IMR-90 (cell line): Measurements from ENCODE around the gene RTL5. TPM values are rescaled to one million over a fixed set of nuclear protein-coding genes. Genes with fewer than 3 reads are reported as not detected.

Experiments
- ATAC-seq: fragments of 200-7000 bp; cut with Tn5 transposase; 2 replicates; pipeline ENCODE4 v1.9.1; 2020; ENCODE audit warnings: low read depth, mild to moderate bottlenecking, moderate library complexity
- BruUV-seq: library from RNA; stranded (reverse); fragments of 400-500 nt; replicated peaks from 2 replicates; lab custom pipeline; 2021; lab: Mats Ljungman, UMichigan
- CTCF ChIA-PET: fragments of 300-600 bp; formaldehyde crosslinking; extraction: SDS; loops from one replicate; lab custom pipeline; 2021; ENCODE audit warnings: antibody characterized with exemption; lab: Yijun Ruan, JAX
- POLR2A ChIA-PET: fragments of 300-600 bp; sonication (Branson Sonifier 250); formaldehyde crosslinking; loops from one replicate; lab custom pipeline; 2022; ENCODE audit warnings: antibody characterized with exemption; ENCODE audit not compliant: unreplicated experiment; lab: Charles Lee
- DNase-seq: peaks from one replicate; pipeline ENCODE4 v3.0.0; 2013
- H2AFZ ChIP-seq: replicated peaks from 2 replicates; pipeline ENCODE3; 2013; ENCODE audit warnings: low read length, mild to moderate bottlenecking; ENCODE audit not compliant: poor library complexity
- H2AK5ac ChIP-seq: 2 replicates; pipeline ENCODE4 v1.6.1; 2013; ENCODE audit warnings: low read depth, low read length, inconsistent platforms
- H2AK9ac ChIP-seq: replicated peaks from 2 replicates; pipeline ENCODE3; 2013; ENCODE audit warnings: mild to moderate bottlenecking, low read depth, low read length, moderate library complexity; ENCODE audit not compliant: poor library complexity
- H2BK120ac ChIP-seq: 2 replicates; pipeline ENCODE4 v1.6.1; 2013; ENCODE audit warnings: low read depth, low read length, inconsistent platforms
- H2BK15ac ChIP-seq: 3 replicates; pipeline ENCODE4 v1.6.1; 2013; ENCODE audit warnings: low read depth, low read length, inconsistent platforms
- H2BK20ac ChIP-seq: 2 replicates; pipeline ENCODE4 v1.6.1; 2013; ENCODE audit warnings: low read depth, mild to moderate bottlenecking, inconsistent platforms, low read length, moderate library complexity
- H2BK5ac ChIP-seq: 2 replicates; pipeline ENCODE4 v1.6.1; 2013; ENCODE audit warnings: mild to moderate bottlenecking, low read depth, low read length, inconsistent platforms; ENCODE audit not compliant: poor library complexity, severe bottlenecking
- H3K14ac ChIP-seq: replicated peaks from 2 replicates; pipeline ENCODE4 v1.6.1; 2013; ENCODE audit warnings: low read depth, low read length, inconsistent platforms
- H3K18ac ChIP-seq: 2 replicates; pipeline ENCODE4 v1.6.1; 2013; ENCODE audit warnings: low read depth, low read length, control low read depth
- H3K23ac ChIP-seq: 2 replicates; pipeline ENCODE4 v1.6.1; 2013; ENCODE audit warnings: low read depth, low read length, inconsistent platforms
- H3K27ac ChIP-seq: 2 replicates; pipeline ENCODE4 v1.5.1; 2013; ENCODE audit warnings: mild to moderate bottlenecking, control low read depth, low read length; ENCODE audit not compliant: insufficient read depth
- H3K27me3 ChIP-seq: 2 replicates; pipeline ENCODE4 v1.6.1; 2013; ENCODE audit warnings: low read length; ENCODE audit not compliant: control insufficient read depth, insufficient read depth
- H3K36me3 ChIP-seq: 2 replicates; pipeline ENCODE4 v1.6.1; 2013; ENCODE audit warnings: low read length, mixed read lengths; ENCODE audit not compliant: control insufficient read depth, insufficient read depth
- H3K4ac ChIP-seq: 2 replicates; pipeline ENCODE4 v1.6.1; 2013; ENCODE audit warnings: low read depth, low read length, inconsistent platforms
- H3K4me1 ChIP-seq: 2 replicates; pipeline ENCODE4 v1.6.1; 2013; ENCODE audit warnings: low read length, mixed read lengths; ENCODE audit not compliant: control insufficient read depth, insufficient read depth
- H3K4me2 ChIP-seq: 2 replicates; pipeline ENCODE4 v1.6.1; 2013; ENCODE audit warnings: low read depth, mild to moderate bottlenecking, control low read depth, low read length, moderate library complexity
- H3K4me3 ChIP-seq: 2 replicates; pipeline ENCODE4 v1.5.1; 2013; ENCODE audit warnings: low read depth, mild to moderate bottlenecking, control low read depth, low read length, moderate library complexity; ENCODE audit not compliant: insufficient read depth
- H3K56ac ChIP-seq: 2 replicates; pipeline ENCODE4 v1.6.1; 2013; ENCODE audit warnings: low read length, inconsistent platforms; ENCODE audit not compliant: insufficient read depth; ENCODE audit errors: extremely low read depth
- H3K79me1 ChIP-seq, 2 experiments: 2 replicates each; pipeline ENCODE4 v1.6.1; 2013; ENCODE audit warnings: low read length in 2 of 2, inconsistent platforms in 1 of 2, low read depth in 1 of 2
- H3K9ac ChIP-seq: 2 replicates; pipeline ENCODE4 v1.6.1; 2013; ENCODE audit warnings: low read depth, low read length, control low read depth
- H3K9me1 ChIP-seq: 2 replicates; pipeline ENCODE4 v1.6.1; 2013; ENCODE audit warnings: low read length, inconsistent platforms; ENCODE audit not compliant: insufficient read depth
- H3K9me3 ChIP-seq: 2 replicates; pipeline ENCODE4 v1.6.1; 2013; ENCODE audit warnings: low read length; ENCODE audit not compliant: control insufficient read depth, insufficient read depth
- H4K20me1 ChIP-seq: 2 replicates; pipeline ENCODE4 v1.6.1; 2013; ENCODE audit warnings: low read length, inconsistent platforms; ENCODE audit not compliant: insufficient read depth
- H4K5ac ChIP-seq: 2 replicates; pipeline ENCODE4 v1.6.1; 2013; ENCODE audit warnings: mild to moderate bottlenecking, low read depth, low read length, control low read depth
- H4K8ac ChIP-seq, 2 experiments: 2 replicates each; pipeline ENCODE4 v1.6.1; 2013; ENCODE audit warnings: low read depth in 2 of 2, low read length in 2 of 2, control low read depth in 1 of 2, inconsistent platforms in 1 of 2
- H4K91ac ChIP-seq: 2 replicates; pipeline ENCODE4 v1.6.1; 2013; ENCODE audit warnings: low read depth, low read length, inconsistent platforms; ENCODE audit not compliant: insufficient read depth
- CEBPB ChIP-seq: IDR thresholded peaks from 2 replicates; pipeline ENCODE4 v1.6.1; 2012; ENCODE audit warnings: low read depth, low read length, improper control_type of control experiment
- CHD1 ChIP-seq: IDR thresholded peaks from 2 replicates; pipeline ENCODE4 v1.6.1; 2012; ENCODE audit warnings: low read depth, low read length, improper control_type of control experiment
- FOS ChIP-seq: fragments of 150-350 bp; IDR thresholded peaks from 2 replicates; pipeline ENCODE4 v1.6.1; 2016; ENCODE audit warnings: low read depth, low read length
- MAFK ChIP-seq: IDR thresholded peaks from 2 replicates; pipeline ENCODE4 v1.6.1; 2012; ENCODE audit warnings: low read depth, low read length, improper control_type of control experiment
- MAZ ChIP-seq: IDR thresholded peaks from 2 replicates; pipeline ENCODE4 v1.6.1; 2012; ENCODE audit warnings: low read depth, mild to moderate bottlenecking, low read length, improper control_type of control experiment, moderate library complexity, borderline replicate concordance
- MXI1 ChIP-seq: IDR thresholded peaks from 2 replicates; pipeline ENCODE4 v1.6.1; 2012; ENCODE audit warnings: low read depth, mild to moderate bottlenecking, low read length, moderate library complexity, borderline replicate concordance
- NFE2L2 ChIP-seq: fragments of 150-350 bp; IDR thresholded peaks from 2 replicates; pipeline ENCODE4 v1.6.1; 2016; ENCODE audit warnings: low read depth, mild to moderate bottlenecking, low read length
- POLR2A ChIP-seq: IDR thresholded peaks from 2 replicates; pipeline ENCODE4 v1.6.1; 2012; ENCODE audit warnings: mild to moderate bottlenecking, low read depth, low read length
- RCOR1 ChIP-seq: IDR thresholded peaks from 2 replicates; pipeline ENCODE4 v1.6.1; 2012; ENCODE audit warnings: mild to moderate bottlenecking, low read length, improper control_type of control experiment; ENCODE audit not compliant: insufficient replicate concordance
- RFX5 ChIP-seq: IDR thresholded peaks from 2 replicates; pipeline ENCODE4 v1.8.0; 2012; ENCODE audit warnings: low read depth, mild to moderate bottlenecking, low read length, moderate library complexity
- SMC3 ChIP-seq: fragments of 150-350 bp; IDR thresholded peaks from 2 replicates; pipeline ENCODE4 v1.6.1; 2016; ENCODE audit warnings: low read depth, mild to moderate bottlenecking, antibody characterized with exemption, low read length, moderate library complexity
- WGBS, 2 experiments: methylation state at CpG; one replicate each; pipeline versions ENCODE4 v1.1.5 to v1.1.7; 2013; ENCODE audit warnings: missing lambda C conversion rate in 2 of 2; ENCODE audit not compliant: insufficient read length in 1 of 2; ENCODE audit errors: extremely low coverage in 2 of 2; 5-methylcytosine and 5-hydroxymethylcytosine counted together
- dilution Hi-C: fragments of 300-500 bp; cut with HindIII; formaldehyde crosslinking; loops from one replicate; pipeline ENCODE4 v1.14.3; 2018; ENCODE audit warnings: low sequenced_read_pairs; ENCODE audit not compliant: unreplicated experiment
- in situ Hi-C: fragments of 300-500 bp; cut with MboI; formaldehyde crosslinking; loops from 3 replicates; pipeline ENCODE4 v1.14.3; 2019; ENCODE audit warnings: low sequenced_read_pairs, inconsistent platforms, mixed read lengths
- intact Hi-C: fragments of 100-400 bp; cut with micrococcal nuclease; formaldehyde crosslinking; loops from 2 replicates; pipeline ENCODE4 v1.10.0; 2022
- polyA plus RNA-seq, 3 experiments: library from polyadenylated mRNA; depleted of rRNA; stranded (reverse); fragments of >200 nt; gene quantifications; 2 replicates each; pipeline ENCODE4 v1.2.3, GENCODE V29; 2012; ENCODE audit warnings: low replicate concordance in 1 of 3
- total RNA-seq: library from RNA; depleted of rRNA; stranded (reverse); fragments of >200 nt; gene quantifications from 2 replicates; pipeline ENCODE4 v1.2.3, GENCODE V29; 2012
- TF ChIP-seq, protein P1 (sequence below): fragments of 150-350 bp; IDR thresholded peaks from 2 replicates; pipeline ENCODE4 v1.6.1; 2017; ENCODE audit warnings: mild to moderate bottlenecking, antibody characterized with exemption, low read length, low read depth

The RTL5 gene
- total and polyA plus RNA-seq, 2 of the 4 experiments (the other 2 are of a cell fraction), result 0.90 to 2.5 TPM

GRCh38 chrX:72095370-72095769 is 36.3 kb downstream of the RTL5 start:
- H3K18ac ChIP-seq, result no peak overlapping the region
- H3K4me3 ChIP-seq, result no peak overlapping the region
- in situ Hi-C loops (no loop called here), intact Hi-C loops (no loop called here), dilution Hi-C loops (no loop called here)
- no peak for DNase-seq
- no peak overlapping the region for H2AFZ ChIP-seq
- H3K9me1 ChIP-seq, result no peaks in the 10 kb centered on the region
- peaks cover 47% of the 10 kb centered on the region for H3K27me3 ChIP-seq
- 50% methylated on average over 1 of the region's 2 CpGs; no CpG with 5 or more reads in 1 of the 2 experiments for WGBS, 2 experiments
- H3K56ac ChIP-seq, result no peak overlapping the region
- POLR2A ChIA-PET, result no interaction called here
- BruUV-seq, result no TSS peak
- H4K91ac ChIP-seq, result no peak overlapping the region
- H3K4me1 ChIP-seq, result no peaks in the 10 kb centered on the region
- H3K4ac ChIP-seq, result no peak overlapping the region
- CTCF ChIA-PET, result no interaction called here
- H3K79me1 ChIP-seq, result no peaks in the 10 kb centered on the region
- no peak overlapping the region for H3K14ac ChIP-seq
- no peak overlapping the region for H3K4me2 ChIP-seq
- H4K20me1 ChIP-seq, result no peaks in the 10 kb centered on the region
- H2AK5ac ChIP-seq, result no peak overlapping the region
- no peak overlapping the region for H4K8ac ChIP-seq
- H2BK15ac ChIP-seq, result no peak overlapping the region
- no peak overlapping the region for H2BK120ac ChIP-seq
- H3K9me3 ChIP-seq, result no peaks in the 10 kb centered on the region
- no peak overlapping the region for H3K27ac ChIP-seq
- no peak for TF ChIP-seq POLR2A
- TF ChIP-seq, protein P1, sequence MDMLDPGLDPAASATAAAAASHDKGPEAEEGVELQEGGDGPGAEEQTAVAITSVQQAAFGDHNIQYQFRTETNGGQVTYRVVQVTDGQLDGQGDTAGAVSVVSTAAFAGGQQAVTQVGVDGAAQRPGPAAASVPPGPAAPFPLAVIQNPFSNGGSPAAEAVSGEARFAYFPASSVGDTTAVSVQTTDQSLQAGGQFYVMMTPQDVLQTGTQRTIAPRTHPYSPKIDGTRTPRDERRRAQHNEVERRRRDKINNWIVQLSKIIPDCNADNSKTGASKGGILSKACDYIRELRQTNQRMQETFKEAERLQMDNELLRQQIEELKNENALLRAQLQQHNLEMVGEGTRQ, result no peak
- no peak for TF ChIP-seq SMC3
- no peak for TF ChIP-seq MXI1
- TF ChIP-seq FOS, result no peak
- no peak for TF ChIP-seq NFE2L2
- no peak for TF ChIP-seq RFX5
- TF ChIP-seq MAZ, result no peak
- no peak for TF ChIP-seq RCOR1
- TF ChIP-seq CEBPB, result no peak
- TF ChIP-seq MAFK, result no peak
- no peak for TF ChIP-seq CHD1
- ATAC-seq, result no peak
- no peak overlapping the region for H2AK9ac ChIP-seq
- no peaks in the 10 kb centered on the region for H3K36me3 ChIP-seq
- H3K23ac ChIP-seq, result no peak overlapping the region
- no peak overlapping the region for H2BK20ac ChIP-seq
- no peak overlapping the region for H3K9ac ChIP-seq
- H2BK5ac ChIP-seq, result no peak overlapping the region
- no peak overlapping the region for H4K5ac ChIP-seq
